ENCODE results near the gene FAM118B.
A peak's percentile ranks its signal among the peaks of the same experiment; 100 is the strongest.

FAM118B gene

GRCh38 chr11:126186708-126187529, 24.7 kb upstream of the FAM118B start:
- no peak for ATAC-seq

DNA sequence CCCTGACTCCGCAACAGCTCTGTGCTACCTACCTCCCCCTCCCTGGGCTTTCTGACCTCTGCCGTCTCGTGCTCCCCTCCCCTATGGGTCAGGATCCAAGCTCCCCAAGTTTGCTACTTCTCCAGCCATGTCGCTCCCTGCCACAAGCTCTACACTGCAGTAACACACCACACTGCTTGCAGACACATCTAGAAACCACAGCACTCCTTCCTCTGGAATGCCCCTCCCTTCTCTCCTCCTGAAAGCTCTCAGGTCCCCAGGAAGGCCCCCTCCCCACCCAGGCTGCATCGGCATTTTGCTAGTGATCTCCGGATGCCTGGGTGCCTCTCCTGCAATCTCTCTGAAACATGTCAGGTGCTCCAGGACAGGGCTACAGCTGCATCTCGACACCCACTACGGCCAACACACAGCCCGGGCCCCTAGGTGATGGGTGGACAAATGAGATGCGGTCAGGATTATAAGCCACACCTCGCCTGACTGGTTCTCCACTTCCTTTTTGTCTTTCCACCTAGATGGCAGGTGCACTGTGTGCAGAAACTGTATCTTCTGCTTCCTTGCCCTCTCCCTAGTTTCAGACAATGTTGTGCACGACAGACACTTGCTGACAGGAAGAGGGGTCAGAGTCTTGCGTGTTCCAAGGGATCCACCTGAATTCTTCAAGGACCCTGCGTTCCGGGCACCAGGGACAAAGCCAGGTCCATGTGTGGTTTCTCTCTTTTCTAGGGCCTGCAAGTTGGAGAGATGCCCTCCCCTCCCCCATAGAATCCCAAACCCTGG, 23.1 kb upstream of the FAM118B start:
- ATAC-seq = no peak

DNA sequence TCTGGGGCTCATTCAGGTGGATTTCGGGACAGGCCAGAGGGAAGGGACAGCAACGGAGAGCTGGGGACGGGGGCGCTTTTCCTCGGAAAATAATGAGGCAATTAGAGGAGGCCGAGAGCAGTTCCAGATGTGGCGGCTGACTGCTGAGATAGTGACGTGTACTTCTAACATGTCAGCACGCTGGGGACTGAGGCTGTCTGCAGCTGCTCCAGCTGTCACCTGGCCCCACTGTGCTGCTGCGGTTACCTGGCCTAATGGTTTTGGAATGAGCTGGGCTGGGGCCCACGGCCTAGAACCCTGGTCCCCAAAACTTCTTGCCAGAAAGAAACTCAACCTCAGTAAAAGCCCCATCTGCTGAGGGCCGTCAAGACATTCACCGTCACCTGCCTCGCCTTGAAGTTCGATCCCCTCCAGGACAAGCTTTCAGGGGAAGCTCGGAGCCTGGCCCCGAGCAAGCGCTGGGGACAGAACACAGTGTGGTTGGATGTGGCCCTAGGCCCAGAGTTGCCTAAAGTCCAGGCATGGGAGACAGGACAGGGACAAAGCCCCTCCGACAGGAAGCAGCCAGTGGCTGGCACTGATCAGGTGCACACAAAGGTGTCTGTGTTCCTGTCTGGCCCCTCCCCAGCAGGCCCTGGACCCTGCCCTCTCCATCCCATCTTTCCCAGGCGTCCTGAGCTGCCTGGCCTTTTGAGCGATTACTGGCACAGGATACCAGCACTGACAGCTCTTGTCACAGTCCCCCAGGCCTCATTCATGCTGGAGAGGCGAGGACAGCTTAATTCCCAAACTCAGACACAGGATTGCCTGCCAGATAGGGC, 22.3 kb upstream of the FAM118B start:
- ATAC-seq = no peak

DNA sequence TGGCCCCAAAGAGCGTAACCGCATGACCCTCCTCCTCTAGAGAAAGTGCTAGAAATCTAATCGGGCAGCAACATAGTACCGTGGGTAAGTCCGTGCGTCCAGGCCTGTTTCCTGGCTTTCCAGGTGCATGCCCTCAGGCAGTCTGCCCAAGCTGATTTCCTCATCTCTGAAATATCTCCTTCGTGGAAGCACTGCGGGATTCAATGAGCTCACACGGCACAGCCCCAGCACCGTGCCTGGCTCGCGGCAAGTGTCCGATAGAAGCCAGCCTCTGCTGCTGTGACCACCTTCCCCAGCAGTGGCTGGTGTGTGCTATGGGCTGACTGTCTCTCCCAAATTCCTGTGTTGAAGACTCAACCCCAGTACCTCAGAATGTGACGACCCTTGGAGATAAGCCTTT, 20.8 kb upstream of the FAM118B start:
- no peak for ATAC-seq

DNA sequence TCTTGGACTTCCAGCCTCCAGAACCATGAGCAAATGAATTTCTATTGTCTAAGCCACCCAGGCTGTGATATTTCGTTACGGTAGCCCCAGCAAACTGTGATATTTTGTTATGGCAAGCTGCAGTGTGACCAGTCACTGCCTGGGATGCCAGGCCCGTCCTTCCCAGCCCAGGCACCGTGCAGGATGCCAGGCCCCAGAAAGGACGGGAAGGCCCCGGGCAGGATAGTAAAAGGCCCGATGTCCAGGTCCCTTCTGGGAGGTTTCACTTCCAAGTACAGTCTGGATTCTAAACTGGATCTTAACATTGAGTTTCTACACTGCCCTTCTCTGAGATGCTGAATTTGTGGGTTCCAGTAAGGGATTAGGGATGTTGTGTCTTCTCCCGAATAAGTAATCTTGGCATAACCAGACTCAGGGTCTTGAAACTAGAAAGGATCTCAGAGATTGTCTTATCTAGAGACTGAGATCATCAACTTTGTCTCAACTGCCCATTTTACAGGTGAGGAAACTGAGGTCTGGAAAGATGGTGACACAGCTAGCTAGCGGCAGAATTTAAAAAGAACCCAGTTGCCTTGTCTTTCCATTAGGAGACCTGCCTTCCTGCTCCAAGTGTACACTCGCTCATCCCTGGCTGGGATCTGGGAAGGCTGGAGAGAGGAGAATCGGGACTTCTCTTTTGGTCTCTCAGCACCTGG, 20.1 kb upstream of the FAM118B start:
- ATAC-seq = no peak

- ATAC-seq = no peak
These were observed 19.2 kb upstream of the FAM118B start for GRCh38 chr11:126192361-126192760.

GRCh38 chr11:126193038-126193478, 18.5 kb upstream of the FAM118B start:
- no peak for ATAC-seq

DNA sequence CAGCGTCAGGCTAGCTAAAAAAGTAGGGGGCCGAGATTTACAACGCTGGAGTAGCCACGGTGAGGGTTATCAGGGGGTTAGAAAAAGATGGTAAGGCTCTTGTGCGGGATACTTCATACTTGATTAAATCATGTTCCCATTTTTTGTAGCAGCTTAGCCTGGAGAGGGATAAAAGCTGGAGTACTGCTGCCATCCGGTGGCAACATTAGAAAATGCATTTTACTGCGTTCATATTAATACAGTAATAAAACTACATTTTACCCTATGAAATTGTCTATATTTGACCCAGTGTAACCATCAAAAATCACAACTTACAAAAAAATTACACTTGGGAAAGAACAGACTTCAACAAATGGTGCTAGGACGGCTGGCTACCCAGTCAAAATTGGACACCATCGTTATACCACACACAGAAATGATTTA, 17.4 kb upstream of the FAM118B start:
- no peak for ATAC-seq

DNA sequence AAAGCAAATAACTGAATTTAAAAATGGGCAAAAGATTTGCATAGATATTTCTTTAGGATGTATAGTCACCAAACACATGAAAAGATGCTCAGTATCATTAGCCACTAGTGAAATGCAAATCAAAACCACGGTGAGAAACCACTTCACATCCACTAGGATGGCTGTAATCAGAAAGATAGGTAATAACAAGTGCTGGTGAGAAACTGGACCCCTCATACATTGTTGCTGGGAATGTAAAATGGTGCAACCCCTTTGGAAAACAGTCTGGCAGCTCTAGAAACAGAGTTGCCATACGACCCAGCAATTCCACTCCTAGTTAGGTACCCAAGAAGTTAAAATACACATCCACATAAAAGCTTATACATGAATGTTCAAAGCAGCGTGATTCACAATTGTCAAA, 16.5 kb upstream of the FAM118B start:
- ATAC-seq = no peak

GRCh38 chr11:126197277-126197939, 14.2 kb upstream of the FAM118B start:
- no peak for ATAC-seq

DNA sequence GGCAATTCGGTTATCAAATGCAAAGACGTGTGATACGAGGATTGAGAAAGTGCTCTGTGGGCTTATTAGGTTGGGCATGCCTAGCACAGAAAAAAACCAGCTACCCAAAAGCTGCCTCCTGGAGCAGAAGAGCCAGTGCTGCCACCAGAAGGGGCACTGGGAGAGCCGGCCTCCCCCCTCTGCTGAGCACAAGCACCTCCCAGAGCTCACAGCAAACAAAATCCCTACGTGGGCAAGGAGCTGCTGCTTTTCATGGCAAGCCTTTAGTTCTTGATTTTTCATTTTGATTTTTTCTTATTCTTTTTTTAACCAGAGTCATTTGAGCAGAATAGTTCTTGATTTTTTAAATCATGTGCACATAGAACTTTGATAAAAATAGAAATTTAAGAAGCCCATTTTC, 12.9 kb upstream of the FAM118B start:
- ATAC-seq = no peak

- no peak for ATAC-seq
These were observed 8.8 kb upstream of the FAM118B start for GRCh38 chr11:126202646-126203359.

DNA sequence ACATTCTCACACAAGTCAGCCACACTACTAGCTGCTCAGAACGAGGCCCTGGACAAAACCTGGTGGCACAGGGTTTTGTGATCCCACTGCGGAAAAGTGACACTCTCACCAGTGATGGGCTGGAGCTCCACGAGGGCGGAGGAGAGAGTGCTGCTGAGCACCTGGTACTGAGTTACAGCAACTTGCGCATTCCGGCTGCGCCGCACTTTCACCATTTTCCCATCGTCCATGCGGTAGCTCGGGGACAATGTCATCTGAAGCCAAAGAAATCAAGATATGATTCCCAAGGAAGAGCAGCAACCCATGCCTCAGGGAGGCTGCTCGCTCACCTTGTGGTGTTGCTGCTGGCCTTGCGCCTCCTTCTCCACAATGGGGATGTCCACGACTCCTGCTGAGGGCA, 6.2 kb upstream of the FAM118B start:
- ATAC-seq = no peak

- no peak for ATAC-seq
These were observed 3.7 kb upstream of the FAM118B start for GRCh38 chr11:126207896-126208295.

DNA sequence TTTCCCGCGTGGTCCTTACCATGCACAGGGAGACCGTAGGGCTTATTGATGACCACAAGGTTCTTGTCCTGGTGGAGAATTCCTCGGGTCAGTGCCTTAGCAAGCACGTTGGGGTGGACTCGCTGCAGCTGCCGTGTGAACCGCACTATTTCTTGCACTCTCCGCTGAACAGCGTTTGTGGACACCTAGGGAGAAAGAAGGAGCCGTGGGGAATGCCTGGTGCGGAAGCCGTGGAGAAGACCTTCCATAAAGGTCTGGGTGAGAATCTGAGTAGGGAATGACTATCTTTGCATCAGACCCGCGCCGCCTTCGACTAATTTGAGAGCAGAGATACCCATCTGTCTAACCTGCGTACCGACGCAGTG, 729 bp upstream of the FAM118B start:
- ATAC-seq = no peak

DNA sequence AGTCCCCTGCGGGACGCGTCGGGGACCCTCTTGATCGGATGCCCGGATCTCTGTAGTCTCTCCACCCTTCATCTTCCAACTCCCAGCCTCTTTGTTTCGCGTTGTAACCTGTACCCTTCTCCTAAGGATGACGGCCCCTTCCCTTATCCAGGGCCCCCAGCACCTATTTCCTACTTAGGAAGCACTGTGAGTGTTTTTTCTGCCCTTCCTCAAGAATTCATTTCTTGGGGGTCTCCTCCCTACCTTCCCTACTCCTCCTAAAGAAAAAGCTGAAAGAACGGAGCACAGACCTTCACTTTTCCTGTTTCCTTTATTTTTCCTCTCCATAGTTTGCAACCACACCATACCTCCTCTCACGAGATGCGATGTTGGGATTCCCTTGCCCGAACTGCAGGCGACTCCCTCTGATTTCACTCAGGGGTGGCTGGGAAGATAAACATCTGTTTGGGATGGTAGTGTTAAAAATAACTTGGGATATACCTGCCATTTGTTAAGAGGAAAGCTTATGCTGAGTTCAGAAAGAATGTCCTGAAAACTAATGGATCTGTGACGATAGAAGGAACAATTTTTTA, 593 bp downstream of the FAM118B start:
- no peak for ATAC-seq

GRCh38 chr11:126214441-126214840, 2.9 kb downstream of the FAM118B start:
- ATAC-seq = no peak

DNA sequence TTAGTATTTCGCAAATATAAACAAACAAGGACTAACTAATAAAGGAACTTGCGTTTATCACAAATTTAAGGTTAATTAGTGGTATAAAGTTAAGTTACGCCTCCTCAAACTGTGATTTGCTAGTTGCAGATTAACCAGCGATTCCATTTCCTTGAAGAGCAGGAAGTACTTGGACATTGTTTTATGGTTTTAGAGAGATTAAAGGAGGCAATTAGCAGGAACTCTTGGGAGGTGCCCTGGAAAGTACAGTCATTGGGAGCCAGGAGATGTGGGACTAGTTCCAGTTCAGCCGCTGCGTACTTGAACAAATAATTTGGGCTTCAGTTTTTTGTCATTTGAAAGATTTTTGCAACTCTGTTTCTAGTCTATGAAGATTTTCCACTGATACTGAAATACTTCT, 3.3 kb downstream of the FAM118B start:
- ATAC-seq = no peak

GRCh38 chr11:126216526-126217305, 5.1 kb downstream of the FAM118B start:
- ATAC-seq = peak in 1 of 2 donors; percentile 14

DNA sequence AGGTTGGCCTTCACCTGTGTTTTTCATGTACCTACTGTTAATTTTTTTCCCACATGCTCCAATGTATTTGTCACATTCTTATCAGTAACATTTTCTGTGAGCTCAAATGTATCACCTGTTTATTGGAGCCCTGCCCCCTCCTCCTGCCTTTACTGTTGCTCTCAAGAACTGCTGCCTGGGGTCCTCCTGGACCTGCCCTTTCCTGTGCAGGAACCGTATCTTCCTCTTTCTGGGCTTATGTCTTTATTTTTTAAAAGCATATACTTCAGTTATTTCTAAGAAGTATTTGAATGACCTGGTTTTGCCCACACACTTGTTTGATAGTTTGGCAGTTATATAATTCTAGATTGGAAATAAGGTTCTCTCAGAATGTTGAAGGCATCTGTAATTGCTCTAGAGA, 5.9 kb downstream of the FAM118B start:
- ATAC-seq = no peak
